Tibial nerve (tissue), 4 donors: ENCODE data around the gene PUM1. TPM values are rescaled to one million over a fixed set of nuclear protein-coding genes. Genes with fewer than 3 reads are reported as not detected.

ENCODE experiments used
- DNase-seq, 2 donors: peaks; one replicate each; pipeline ENCODE4 v3.0.0-alpha.2; 2019; ENCODE audit warnings: low spot score in 2 of 2
- H3K27ac ChIP-seq, 4 donors: fragments of 200-600 bp; sonication (generic) in 3 of 4; one replicate each; pipeline ENCODE4 v1.5.1; 2017 to 2019; ENCODE audit warnings: mild to moderate bottlenecking in 1 of 4
- H3K27me3 ChIP-seq, 2 donors: fragments of 200-600 bp; sonication (generic) in 1 of 2; one replicate each; pipeline versions ENCODE4 v1.5.1 to v1.6.0; 2017 to 2019
- H3K36me3 ChIP-seq, 3 donors: fragments of 200-600 bp; sonication (generic); one replicate each; pipeline ENCODE4 v1.5.1; 2018 to 2019
- H3K4me1 ChIP-seq, 4 donors: fragments of 200-600 bp; sonication (generic) in 3 of 4; one replicate each; pipeline ENCODE4 v1.5.1; 2017 to 2019
- H3K4me3 ChIP-seq, 4 donors: fragments of 200-600 bp; sonication (generic) in 3 of 4; one replicate each; pipeline ENCODE4 v1.5.1; 2017 to 2019; ENCODE audit warnings: mild to moderate bottlenecking in 1 of 4, moderate library complexity in 1 of 4
- H3K9me3 ChIP-seq, 4 donors: fragments of 200-600 bp; sonication (generic) in 3 of 4; one replicate each; pipeline ENCODE4 v1.5.1; 2017 to 2019
- CTCF ChIP-seq, 5 experiments: fragments of 200-600 bp in 3 of 5; fragments of 450-650 bp in 2 of 5; sonication (generic) in 3 of 5; IDR thresholded peaks; one replicate each; pipeline ENCODE4 v1.5.1; 2016 to 2019; ENCODE audit warnings: antibody characterized with exemption in 5 of 5, mild to moderate bottlenecking in 3 of 5, moderate library complexity in 2 of 5
- EP300 ChIP-seq, 2 donors: sonication (generic); formaldehyde crosslinking; IDR thresholded peaks; one replicate each; pipeline ENCODE4 v1.6.1; 2017; ENCODE audit warnings: antibody characterized with exemption in 2 of 2, mild to moderate bottlenecking in 1 of 2
- POLR2A ChIP-seq, 2 donors: fragments of 450-650 bp; IDR thresholded peaks; one replicate each; pipeline ENCODE4 v1.6.1; 2017; ENCODE audit warnings: antibody characterized with exemption in 2 of 2, mild to moderate bottlenecking in 2 of 2, moderate library complexity in 2 of 2
- WGBS, 2 donors: methylation state at CpG; one replicate each; pipeline ENCODE4 v1.1.5; 2018; 5-methylcytosine and 5-hydroxymethylcytosine counted together
- total RNA-seq, 4 donors: library from RNA; depleted of rRNA; stranded (reverse); fragments of >200 nt; gene quantifications; one replicate each; pipeline ENCODE4 v1.1.0, GENCODE V29; 2016

Gene PUM1
- 10 to 100 TPM; 64.8 to 93.4 (median 76.0) TPM for total RNA-seq

GRCh38 chr1:31065310-31066217 lies at the start of gene PUM1:
TSS of gene PUM1 (minus strand) at chr1:31065717. CDS start at chr1:31059566, 6,151 bp downstream.
- H3K27ac ChIP-seq, result peak within 1 kb of the TSS; percentile 90 to 95 (median 95)
- 2% methylated on average over 32 to 45 of the region's 72 CpGs for WGBS, 2 donors
- peak; percentile 95 to 96 for DNase-seq
- H3K27me3 ChIP-seq, result no peaks in the 10 kb centered on the region
- peaks cover 0 to 42% (median 17%) of the 10 kb centered on the region in 4 donors for H3K4me1 ChIP-seq
- TF ChIP-seq EP300 (IDR thresholded peaks at IDR 0.05) (peak in 1 of 2 donors; percentile 95), CTCF (IDR thresholded peaks at IDR 0.05) (peak in 2 of 5 experiments; percentile 61 to 65), POLR2A (IDR thresholded peaks at IDR 0.05) (peak; percentile 72 to 83)
- H3K9me3 ChIP-seq, result no peaks in the 10 kb centered on the region
- no peaks in the 10 kb centered on the region for H3K36me3 ChIP-seq
- H3K4me3 ChIP-seq, result peak within 1 kb of the TSS; percentile 47 to 68 (median 54)

- DNase-seq, result no peak
- Histone ChIP-seq H3K4me1 (no peaks in the 10 kb centered on the region), H3K9me3 (no peaks in the 10 kb centered on the region), H3K27ac (no peak overlapping the region), H3K36me3 (no peaks in the 10 kb centered on the region), H3K27me3 (peaks cover 0 to 8% of the 10 kb centered on the region in 2 donors), H3K4me3 (no peak overlapping the region)
- WGBS, 2 donors, result 49 to 55% methylated on average over 15 of the region's 15 CpGs
- no peak for TF ChIP-seq POLR2A (IDR thresholded peaks at IDR 0.05)
- TF ChIP-seq EP300 (IDR thresholded peaks at IDR 0.05), result no peak
- TF ChIP-seq CTCF (IDR thresholded peaks at IDR 0.05), result no peak
These were observed 46.9 kb upstream of the PUM1 start for GRCh38 chr1:31112266-31112935.

GRCh38 chr1:31111290-31111951 lies 45.9 kb upstream of the PUM1 start:
- peak in 1 of 2 donors; percentile 41 for TF ChIP-seq EP300 (IDR thresholded peaks at IDR 0.05)
- no peak for TF ChIP-seq POLR2A (IDR thresholded peaks at IDR 0.05)
- 67 to 73% methylated on average over 8 of the region's 8 CpGs for WGBS, 2 donors
- DNase-seq, result peak; percentile 36 to 44
- H3K9me3 ChIP-seq, result no peaks in the 10 kb centered on the region
- H3K27me3 ChIP-seq, result peaks cover 0 to 8% of the 10 kb centered on the region in 2 donors
- no peaks in the 10 kb centered on the region for H3K4me1 ChIP-seq
- no peaks in the 10 kb centered on the region for H3K36me3 ChIP-seq
- H3K27ac ChIP-seq, result no peak overlapping the region
- no peak overlapping the region for H3K4me3 ChIP-seq

- whole genome bisulfite sequencing, 2 donors, result 85 to 86% methylated on average over 7 of the region's 7 CpGs
- H3K9me3 ChIP-seq, result no peaks in the 10 kb centered on the region
- no peak overlapping the region for H3K27ac ChIP-seq
- TF ChIP-seq POLR2A (IDR thresholded peaks at IDR 0.05) (no peak), CTCF (IDR thresholded peaks at IDR 0.05) (no peak), EP300 (IDR thresholded peaks at IDR 0.05) (no peak)
- H3K4me1 ChIP-seq, result no peaks in the 10 kb centered on the region
- DNase-seq, result no peak
- H3K27me3 ChIP-seq, result peaks cover 0 to 8% of the 10 kb centered on the region in 2 donors
- no peaks in the 10 kb centered on the region for H3K36me3 ChIP-seq
- H3K4me3 ChIP-seq, result no peak overlapping the region
These were observed 45.3 kb upstream of the PUM1 start for GRCh38 chr1:31110846-31111245.

GRCh38 chr1:31108861-31109260 lies 43.3 kb upstream of the PUM1 start:
- Histone ChIP-seq H3K9me3 (no peaks in the 10 kb centered on the region), H3K4me1 (no peaks in the 10 kb centered on the region), H3K27ac (no peak overlapping the region), H3K27me3 (peaks cover 0 to 5% of the 10 kb centered on the region in 2 donors), H3K4me3 (no peak overlapping the region), H3K36me3 (no peaks in the 10 kb centered on the region)
- no peak for DNase-seq
- TF ChIP-seq POLR2A (IDR thresholded peaks at IDR 0.05) (no peak), EP300 (IDR thresholded peaks at IDR 0.05) (no peak), CTCF (IDR thresholded peaks at IDR 0.05) (no peak)
- whole genome bisulfite sequencing, 2 donors, result 79 to 88% methylated on average over 5 of the region's 5 CpGs
